ENCODE measurements around the gene ASIC1. TPM values are rescaled to one million over a fixed set of nuclear protein-coding genes. Genes with fewer than 3 reads are reported as not detected.

ASIC1 gene
- polyA plus RNA-seq, 3 donors = not detected

- Histone ChIP-seq H3K9me3 (replicated peaks in 1 of 2; ENCODE audit: control insufficient read depth in 1 of 2, insufficient read depth in 1 of 2, low read length in 2 of 2) (no peaks in the 10 kb centered on the region), H3K4me3 (replicated peaks in 1 of 3; ENCODE audit: low read depth in 2 of 3, low read length in 3 of 3) (no peak overlapping the region), H3K27me3 (ENCODE audit: control insufficient read depth in 2 of 2, insufficient read depth in 2 of 2, low read length in 2 of 2) (no peaks in the 10 kb centered on the region), H2AFZ (ENCODE audit: insufficient read depth, low read depth, low read length, poor library complexity, severe bottlenecking) (no peak overlapping the region), H3K4me2 (replicated peaks; ENCODE audit: extremely low read depth, low read length, poor library complexity, severe bottlenecking) (no peak overlapping the region), H3K27ac (ENCODE audit: low read depth in 1 of 2, low read length in 2 of 2) (no peak overlapping the region), H3K9ac (ENCODE audit: insufficient read depth, low read length, poor library complexity, severe bottlenecking) (no peak overlapping the region), H3K36me3 (replicated peaks in 1 of 2; ENCODE audit: control insufficient read depth in 1 of 2, insufficient read depth in 2 of 2, low read length in 2 of 2) (no peaks in the 10 kb centered on the region), H4K20me1 (ENCODE audit: insufficient read depth, low read length) (no peaks in the 10 kb centered on the region), H3K79me2 (ENCODE audit: insufficient read depth, low read length) (no peaks in the 10 kb centered on the region), H3K4me1 (ENCODE audit: control insufficient read depth in 1 of 2, insufficient read depth in 2 of 2, low read length in 2 of 2) (peaks cover 19 to 20% of the 10 kb centered on the region in 2 donors)
- no peak overlapping the region for H3K4me3 Mint-ChIP-seq
- H3K27ac Mint-ChIP-seq = peak overlapping the region in 2 of 7 donors; percentile 42 to 64
- peaks cover 30% of the 10 kb centered on the region for H3K4me1 Mint-ChIP-seq
- no peaks in the 10 kb centered on the region for H3K36me3 Mint-ChIP-seq
- TF ChIP-seq, protein P1, sequence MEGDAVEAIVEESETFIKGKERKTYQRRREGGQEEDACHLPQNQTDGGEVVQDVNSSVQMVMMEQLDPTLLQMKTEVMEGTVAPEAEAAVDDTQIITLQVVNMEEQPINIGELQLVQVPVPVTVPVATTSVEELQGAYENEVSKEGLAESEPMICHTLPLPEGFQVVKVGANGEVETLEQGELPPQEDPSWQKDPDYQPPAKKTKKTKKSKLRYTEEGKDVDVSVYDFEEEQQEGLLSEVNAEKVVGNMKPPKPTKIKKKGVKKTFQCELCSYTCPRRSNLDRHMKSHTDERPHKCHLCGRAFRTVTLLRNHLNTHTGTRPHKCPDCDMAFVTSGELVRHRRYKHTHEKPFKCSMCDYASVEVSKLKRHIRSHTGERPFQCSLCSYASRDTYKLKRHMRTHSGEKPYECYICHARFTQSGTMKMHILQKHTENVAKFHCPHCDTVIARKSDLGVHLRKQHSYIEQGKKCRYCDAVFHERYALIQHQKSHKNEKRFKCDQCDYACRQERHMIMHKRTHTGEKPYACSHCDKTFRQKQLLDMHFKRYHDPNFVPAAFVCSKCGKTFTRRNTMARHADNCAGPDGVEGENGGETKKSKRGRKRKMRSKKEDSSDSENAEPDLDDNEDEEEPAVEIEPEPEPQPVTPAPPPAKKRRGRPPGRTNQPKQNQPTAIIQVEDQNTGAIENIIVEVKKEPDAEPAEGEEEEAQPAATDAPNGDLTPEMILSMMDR (IDR thresholded peaks at IDR 0.05) = no peak
- WGBS (ENCODE audit: insufficient coverage) = no CpG with 5 or more reads among the region's 4 CpGs
- peaks cover 5 to 20% (median 7%) of the 10 kb centered on the region in 3 donors for H3K27me3 Mint-ChIP-seq (ENCODE audit: low read depth in 3 of 3)
- intact Hi-C loops (cut with micrococcal nuclease) = loop anchor here in 1 of 2 donors (5.0 kb wide), 1 partner anchor 56 kb away; no protein-coding TSS in a partner anchor
- peak in 1 of 3 donors; percentile 23 for DNase-seq
- no peaks in the 10 kb centered on the region for H3K9me3 Mint-ChIP-seq
Measured at GRCh38 chr12:50038336-50038735, 19.1 kb upstream of the ASIC1 start.

GRCh38 chr12:50039151-50039835 lies 18.1 kb upstream of the ASIC1 start:
- 0% methylated on average over 3 of the region's 9 CpGs for WGBS (ENCODE audit: insufficient coverage)
- Mint-ChIP-seq H3K36me3 (no peaks in the 10 kb centered on the region), H3K27ac (peak overlapping the region in 1 of 7 donors; percentile 28), H3K4me3 (no peak overlapping the region), H3K9me3 (no peaks in the 10 kb centered on the region), H3K27me3 (ENCODE audit: low read depth in 3 of 3) (peaks cover 5 to 20% (median 12%) of the 10 kb centered on the region in 3 donors), H3K4me1 (peaks cover 20% of the 10 kb centered on the region)
- Histone ChIP-seq H3K4me2 (replicated peaks; ENCODE audit: extremely low read depth, low read length, poor library complexity, severe bottlenecking) (no peak overlapping the region), H3K4me1 (ENCODE audit: control insufficient read depth in 1 of 2, insufficient read depth in 2 of 2, low read length in 2 of 2) (peaks cover 9 to 11% of the 10 kb centered on the region in 2 donors), H3K79me2 (ENCODE audit: insufficient read depth, low read length) (no peaks in the 10 kb centered on the region), H3K27ac (ENCODE audit: low read depth in 1 of 2, low read length in 2 of 2) (no peak overlapping the region), H2AFZ (ENCODE audit: insufficient read depth, low read depth, low read length, poor library complexity, severe bottlenecking) (no peak overlapping the region), H3K27me3 (ENCODE audit: control insufficient read depth in 2 of 2, insufficient read depth in 2 of 2, low read length in 2 of 2) (no peaks in the 10 kb centered on the region), H3K36me3 (replicated peaks in 1 of 2; ENCODE audit: control insufficient read depth in 1 of 2, insufficient read depth in 2 of 2, low read length in 2 of 2) (no peaks in the 10 kb centered on the region), H4K20me1 (ENCODE audit: insufficient read depth, low read length) (no peaks in the 10 kb centered on the region), H3K9me3 (replicated peaks in 1 of 2; ENCODE audit: control insufficient read depth in 1 of 2, insufficient read depth in 1 of 2, low read length in 2 of 2) (no peaks in the 10 kb centered on the region), H3K9ac (ENCODE audit: insufficient read depth, low read length, poor library complexity, severe bottlenecking) (no peak overlapping the region), H3K4me3 (replicated peaks in 1 of 3; ENCODE audit: low read depth in 2 of 3, low read length in 3 of 3) (no peak overlapping the region)
- intact Hi-C loops (cut with micrococcal nuclease) = loop anchor here in 1 of 2 donors (5.0 kb wide), 1 partner anchor 57 kb away; no protein-coding TSS in a partner anchor
- peak; percentile 72 to 80 (median 78) for DNase-seq
- TF ChIP-seq, protein P1 (IDR thresholded peaks at IDR 0.05) = peak; percentile 98

Data from CD14-positive monocyte (primary cell).